CD4-positive, alpha-beta T cell treated with Interleukin-2 at 100 ng/mL for 4 hours (primary cell): ENCODE measurements around the gene RASL12.
A peak's percentile ranks its signal among the peaks of the same experiment; 100 is the strongest.
"Not testable (repeated sequence)": the region's sequence is repeated elsewhere in the genome, so short reads cannot be mapped to it uniquely, and the experiment has no call there.

Experiments used
- DNase-seq: peaks from one replicate; pipeline ENCODE4 v3.0.0-alpha.2; 2020; ENCODE audit warnings: low spot score

Gene RASL12

DNA sequence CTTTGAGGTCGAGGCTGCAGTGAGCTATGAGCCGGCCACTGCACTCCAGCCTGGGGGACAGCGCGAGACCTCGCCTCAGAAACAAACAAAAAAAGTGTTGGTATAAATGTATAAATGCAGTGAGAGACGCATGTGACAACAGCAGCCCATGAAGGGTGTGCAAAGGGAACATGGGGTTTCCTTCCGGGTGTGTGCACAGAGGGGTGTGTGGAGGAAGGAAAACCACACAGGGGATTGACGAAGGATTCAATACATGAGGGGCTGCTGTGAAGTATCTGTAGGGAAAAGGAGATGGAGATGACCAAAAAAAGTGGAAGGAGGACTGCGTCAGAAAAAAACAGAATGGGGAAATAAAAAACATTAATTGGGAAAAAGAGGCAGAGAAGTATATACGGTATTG is 39.5 kb downstream of the RASL12 start:
- peak; percentile 12 for DNase-seq

DNA sequence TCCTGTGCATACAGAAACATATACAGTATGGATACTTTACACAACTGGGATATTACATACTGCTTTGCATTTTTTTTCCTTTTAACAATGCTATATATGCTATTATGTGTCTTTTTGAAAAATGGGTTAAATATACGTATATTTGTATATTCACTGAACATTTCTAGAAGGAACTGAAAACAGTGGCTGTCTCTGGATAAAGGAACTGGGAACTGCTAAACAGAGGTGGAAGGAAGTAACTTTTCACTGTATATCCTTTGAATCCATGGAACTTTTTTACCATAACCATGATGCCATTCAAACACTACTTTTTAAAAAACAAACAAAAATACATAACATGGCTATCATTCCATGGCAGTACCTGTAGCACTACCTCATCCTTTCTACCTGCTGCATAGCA is 40.2 kb downstream of the RASL12 start:
- DNase-seq, result no peak

DNA sequence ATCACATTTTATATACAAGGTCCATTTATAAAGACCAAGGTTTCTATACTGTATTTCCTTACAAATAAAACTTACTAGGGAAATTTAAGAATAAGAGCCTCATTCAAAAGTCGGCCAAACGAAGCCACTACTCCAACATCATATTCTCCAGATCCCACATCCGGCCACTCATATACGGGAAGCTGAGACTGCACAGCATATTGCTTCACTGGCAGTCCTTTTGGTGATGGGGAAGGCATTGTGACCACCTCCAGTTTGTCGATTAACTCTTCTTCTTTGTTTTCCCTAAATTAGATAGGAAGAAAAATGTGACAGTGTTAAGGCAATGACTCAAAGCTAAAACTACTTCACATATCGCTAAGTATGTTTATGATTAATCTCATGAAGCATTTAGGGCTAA is 41.0 kb downstream of the RASL12 start:
- no peak for DNase-seq

DNA sequence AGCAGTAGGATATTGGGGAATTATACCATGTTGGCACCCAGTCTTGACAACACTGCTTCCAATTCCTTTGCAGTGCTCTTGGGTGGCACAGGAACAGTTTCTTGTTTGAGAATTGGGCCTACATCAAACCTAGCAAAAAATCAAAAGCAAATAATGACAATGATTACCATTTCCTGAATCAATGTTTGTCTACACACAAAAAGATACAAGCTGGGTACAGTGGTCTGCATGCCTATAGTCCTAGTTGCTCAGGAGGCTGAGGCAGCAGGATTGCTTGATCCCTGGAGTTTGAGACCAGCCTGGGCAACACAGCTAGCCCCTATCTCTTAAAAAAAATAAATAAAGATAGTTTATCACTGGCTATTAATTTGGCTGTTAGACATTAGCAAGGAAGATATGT is 46.3 kb downstream of the RASL12 start:
- DNase-seq, result no peak

DNA sequence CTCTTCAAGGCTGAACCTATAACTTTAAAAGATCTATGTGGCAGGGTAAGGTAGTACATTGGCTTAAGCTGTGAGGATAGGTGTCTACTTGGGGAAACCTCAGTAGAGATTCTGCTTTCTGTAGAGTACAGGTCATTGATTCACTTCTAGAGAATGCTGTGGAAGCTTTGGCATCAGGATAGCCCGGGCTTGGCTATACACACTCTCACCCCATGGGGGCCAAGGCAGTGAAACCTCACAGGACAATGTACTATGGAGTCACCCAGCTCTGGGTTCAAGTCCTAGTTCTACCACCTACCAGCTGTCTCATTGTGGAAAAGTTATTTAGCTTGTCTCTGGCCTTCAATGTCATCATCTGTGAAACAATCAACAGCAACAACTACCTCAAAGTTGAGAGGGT is 47.4 kb downstream of the RASL12 start:
- no peak for DNase-seq

DNA sequence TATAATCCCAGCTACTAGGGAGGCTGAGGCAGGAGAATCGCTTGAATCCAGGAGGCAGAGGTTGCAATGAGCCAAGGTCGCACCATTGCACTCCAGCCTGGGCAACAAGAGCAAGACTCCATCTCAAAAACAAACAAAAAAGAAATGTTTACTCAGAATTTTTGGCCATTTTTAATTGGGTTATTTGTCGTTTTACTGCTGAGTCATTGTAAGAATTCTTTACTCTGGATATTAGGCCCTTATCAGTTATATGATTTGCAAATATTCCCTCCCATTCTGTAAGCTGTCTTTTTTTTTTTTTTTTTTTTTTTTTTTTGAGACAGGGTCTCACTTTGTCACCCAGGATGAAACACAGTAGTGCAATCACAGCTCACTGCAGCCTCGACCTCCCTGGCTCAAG is 56.6 kb downstream of the RASL12 start:
- not testable (repeated sequence) for DNase-seq

DNA sequence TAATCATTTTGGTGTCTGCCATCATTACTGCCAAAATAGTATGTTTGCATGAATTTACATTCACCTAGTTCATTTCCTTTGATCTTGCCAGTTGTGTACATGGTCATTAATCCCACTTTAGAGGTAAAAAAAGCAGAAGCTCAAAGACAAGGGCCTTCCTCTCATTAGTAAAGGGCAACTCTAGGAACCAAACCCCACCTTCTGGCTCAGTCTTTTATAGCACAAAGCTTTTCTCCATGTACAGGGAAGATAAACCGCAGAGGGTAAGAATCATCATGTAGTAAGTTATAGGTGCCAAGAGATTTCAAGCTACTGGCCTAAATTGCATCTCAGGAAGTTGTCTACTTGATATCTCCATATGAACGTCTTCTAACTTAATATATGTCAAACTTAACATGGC is 58.8 kb downstream of the RASL12 start:
- DNase-seq, result no peak

DNA sequence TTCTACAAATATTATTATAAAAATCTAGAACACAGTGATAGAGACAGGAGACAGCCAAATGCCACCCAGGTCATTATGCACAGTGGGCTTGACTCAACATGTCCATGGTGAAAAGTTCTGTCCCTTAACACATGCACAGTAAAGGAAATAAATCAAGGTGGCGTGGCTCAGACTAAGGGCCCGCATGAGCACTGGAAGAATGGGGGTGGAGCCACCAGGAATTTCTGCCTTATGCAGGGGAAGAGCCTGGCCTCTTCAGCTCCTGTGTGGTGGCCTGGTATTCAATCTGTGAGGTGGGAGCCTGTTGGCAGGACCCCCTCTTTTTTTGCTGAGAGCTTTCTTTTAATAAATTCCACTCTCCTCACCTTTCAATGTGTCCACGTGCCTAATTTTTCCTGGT is 60.9 kb downstream of the RASL12 start:
- no peak for DNase-seq

DNA sequence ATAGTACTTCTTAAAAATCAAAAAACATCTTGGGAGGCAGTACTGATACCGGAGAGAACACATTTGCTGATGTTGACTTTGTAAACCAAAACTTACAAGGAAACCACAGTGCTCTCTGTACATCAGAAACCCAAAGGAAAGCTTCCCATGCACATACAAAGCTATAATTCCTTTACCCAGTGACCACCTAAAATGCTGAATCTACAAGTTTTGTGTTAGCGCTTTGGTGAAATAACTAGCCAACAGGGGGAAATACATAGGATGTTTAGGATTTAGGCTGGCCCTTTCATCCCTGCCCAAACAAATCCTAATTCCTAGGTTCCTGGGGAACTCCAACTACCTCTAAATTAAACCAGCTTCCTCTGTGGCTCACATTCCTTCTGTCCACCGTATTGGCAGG is 62.8 kb downstream of the RASL12 start:
- no peak for DNase-seq
